Activated B cell treated with CpG ODN at 0.5 μM for 24 hours (primary cell): ENCODE data around the gene COG3. TPM values are rescaled to one million over a fixed set of nuclear protein-coding genes. Genes with fewer than 3 reads are reported as not detected.

Source experiments
- ATAC-seq: fragments of 200-7000 bp; cut with Tn5 transposase; one replicate; pipeline ENCODE4 v1.10.0; 2021; ENCODE audit warnings: low read depth, mild to moderate bottlenecking, moderate library complexity
- CTCF ChIA-PET: fragments of 350-600 bp; sonication (Branson Sonifier 250); formaldehyde crosslinking; loops from one replicate; lab custom pipeline; 2021; ENCODE audit warnings: antibody characterized with exemption; lab: Charles Lee
- POLR2A ChIA-PET: fragments of 350-600 bp; sonication (Branson Sonifier 250); formaldehyde crosslinking; loops from one replicate; lab custom pipeline; 2021; ENCODE audit warnings: antibody characterized with exemption; lab: Charles Lee
- DNase-seq: peaks from one replicate; pipeline ENCODE4 v3.0.0; 2022
- H3K27ac Mint-ChIP-seq: one replicate; pipeline ENCODE4 v1.8.0; 2020; ENCODE audit warnings: mixed read lengths
- H3K27me3 Mint-ChIP-seq: one replicate; pipeline ENCODE4 v1.8.0; 2021; ENCODE audit warnings: mixed read lengths
- H3K36me3 Mint-ChIP-seq: one replicate; pipeline ENCODE4 v1.8.0; 2021; ENCODE audit warnings: low read depth, mixed read lengths
- H3K4me1 Mint-ChIP-seq: one replicate; pipeline ENCODE4 v1.8.0; 2021; ENCODE audit warnings: mixed read lengths
- H3K4me3 Mint-ChIP-seq: one replicate; pipeline ENCODE4 v1.8.0; 2020; ENCODE audit warnings: mild to moderate bottlenecking, mixed read lengths
- H3K9me3 Mint-ChIP-seq: one replicate; pipeline ENCODE4 v1.8.0; 2020; ENCODE audit warnings: mixed read lengths
- CTCF ChIP-seq: fragments of 200-600 bp; IDR thresholded peaks from one replicate; pipeline ENCODE4 v1.8.0; 2022; ENCODE audit warnings: antibody characterized with exemption, mild to moderate bottlenecking
- intact Hi-C: fragments of 100-400 bp; cut with micrococcal nuclease; formaldehyde crosslinking; loops from one replicate; pipeline ENCODE4 v1.15.1; 2024
- total RNA-seq: library from RNA; stranded (reverse); gene quantifications from 2 replicates; pipeline ENCODE4 v1.2.3, GENCODE V29; 2022

COG3 gene
- total RNA-seq, 1 donor from 2014 or later: 31.6 TPM

GRCh38 chr13:45576466-45576865 lies 111.7 kb downstream of the COG3 start:
- DNase-seq (no peak), ATAC-seq (no peak)
- intact Hi-C loops: no loop called here
- Mint-ChIP-seq H3K36me3 (no peaks in the 10 kb centered on the region), H3K4me3 (no peak overlapping the region), H3K27ac (no peak overlapping the region), H3K27me3 (peaks cover 10% of the 10 kb centered on the region), H3K4me1 (no peaks in the 10 kb centered on the region), H3K9me3 (no peaks in the 10 kb centered on the region)
- POLR2A ChIA-PET: no interaction called here
- CTCF ChIA-PET: no interaction called here
- no peak for TF ChIP-seq CTCF

GRCh38 chr13:45582408-45583076 lies 117.8 kb downstream of the COG3 start:
- ChIA-PET CTCF (no interaction called here), POLR2A (no interaction called here)

GRCh38 chr13:45584816-45585215 lies 120.1 kb downstream of the COG3 start:
- Mint-ChIP-seq H3K27me3 (peaks cover 11% of the 10 kb centered on the region), H3K36me3 (no peaks in the 10 kb centered on the region), H3K27ac (no peak overlapping the region), H3K4me1 (no peaks in the 10 kb centered on the region), H3K9me3 (peaks cover 3% of the 10 kb centered on the region), H3K4me3 (no peak overlapping the region)
- ChIA-PET POLR2A (no interaction called here), CTCF (no interaction called here)
- intact Hi-C loops: no loop called here
- TF ChIP-seq CTCF: no peak
- no peak for ATAC-seq
- DNase-seq: no peak

More at GRCh38 chr13:45582408-45583076, 117.8 kb downstream of the COG3 start:
- no peak for ATAC-seq
- intact Hi-C loops: no loop called here
- no peak for DNase-seq
- peaks cover 13% of the 10 kb centered on the region for H3K27me3 Mint-ChIP-seq
- peaks cover 3% of the 10 kb centered on the region for H3K9me3 Mint-ChIP-seq
- no peaks in the 10 kb centered on the region for H3K36me3 Mint-ChIP-seq
- H3K4me3 Mint-ChIP-seq: no peak overlapping the region
- no peaks in the 10 kb centered on the region for H3K4me1 Mint-ChIP-seq
- no peak for TF ChIP-seq CTCF
- H3K27ac Mint-ChIP-seq: no peak overlapping the region

Other genes starting within 250 kb of the COG3 start
- gene TPT1, start 123.8 kb upstream of the COG3 start, total RNA-seq: 3,880 and 4,323 TPM in 2 replicates
- 19.0 and 19.3 TPM in 2 replicates for gene SLC25A30, start 46.6 kb upstream of the COG3 start, total RNA-seq
- gene ERICH6B, start 150.8 kb downstream of the COG3 start, total RNA-seq: not detected in 2 replicates
- gene CBY2, start 237.4 kb downstream of the COG3 start, total RNA-seq: not detected in 2 replicates